HG03175 (cell line): ENCODE results near the gene ERBB4.
A peak's percentile ranks its signal among the peaks of the same experiment; 100 is the strongest.
"Not testable (repeated sequence)": the region's sequence is repeated elsewhere in the genome, so short reads cannot be mapped to it uniquely, and the experiment has no call there.

Experiments
- ATAC-seq: cut with Tn5 transposase; IDR thresholded peaks from one replicate; pipeline ENCODE4 v1.9.1; 2021; ENCODE audit warnings: mild to moderate bottlenecking, moderate library complexity; ENCODE audit not compliant: unreplicated experiment

The ERBB4 gene

DNA sequence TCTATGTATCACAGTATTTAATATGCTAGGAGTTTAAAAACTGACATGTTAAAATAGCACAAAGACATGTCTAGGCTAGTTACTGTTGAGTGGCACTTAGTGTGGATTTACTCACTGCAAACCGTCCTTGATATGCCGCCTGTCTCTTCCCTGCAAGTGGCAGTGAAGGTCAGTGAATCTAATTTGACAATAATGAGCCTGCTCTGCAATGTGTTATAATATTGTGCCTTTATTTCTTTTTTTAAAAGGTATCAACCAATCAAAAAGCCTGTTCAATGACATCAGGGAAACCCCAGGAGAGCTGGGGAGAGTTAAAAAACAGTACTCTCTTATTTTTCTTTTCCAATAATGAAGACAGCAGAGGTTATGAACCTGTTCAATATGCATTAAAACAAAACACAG, 384.1 kb downstream of the ERBB4 start:
- no peak for ATAC-seq

DNA sequence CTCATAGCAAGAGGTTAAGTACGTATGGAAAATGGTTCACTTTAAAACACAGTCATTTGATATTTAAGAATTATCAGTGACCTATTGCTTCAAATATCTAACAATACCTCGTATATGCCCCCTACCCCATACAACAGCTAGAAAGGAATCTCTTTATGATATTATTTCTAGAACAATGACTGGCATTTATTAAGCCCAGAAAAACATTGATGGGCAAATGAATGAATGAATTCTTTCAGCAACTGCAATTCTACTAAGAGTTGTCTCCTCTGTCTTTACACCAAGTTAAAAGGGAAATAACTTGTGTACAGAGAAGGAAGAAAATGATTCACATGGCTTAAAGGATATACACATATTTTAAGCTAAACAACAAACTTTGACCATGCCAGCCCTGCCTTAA, 384.7 kb downstream of the ERBB4 start:
- ATAC-seq = no peak

DNA sequence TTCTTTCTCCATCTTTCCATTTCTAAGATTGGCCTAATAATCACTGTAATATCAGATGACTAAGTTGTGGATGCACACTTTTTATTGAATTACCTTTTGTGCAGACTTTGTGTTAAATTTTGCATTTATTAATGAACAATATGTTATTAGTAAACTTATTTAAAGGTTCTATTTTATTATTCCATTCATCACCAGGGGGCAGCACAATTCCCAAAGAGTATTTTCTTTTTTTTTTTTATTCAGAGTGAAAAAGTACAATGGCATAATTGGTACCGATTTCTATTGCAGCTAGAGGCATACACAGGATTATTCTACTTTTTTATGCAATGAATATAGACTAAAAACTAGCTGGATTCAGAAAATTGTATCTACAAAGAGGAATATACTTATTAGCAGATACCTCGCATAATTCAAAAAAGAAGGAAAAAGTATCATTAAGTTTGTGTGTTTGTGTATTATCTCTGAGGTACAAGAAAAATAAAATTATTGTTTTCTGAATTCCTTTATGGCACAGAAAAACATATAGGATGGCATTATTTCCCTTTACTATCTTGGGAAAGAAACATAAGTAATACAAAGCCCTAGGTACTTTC, 390.6 kb downstream of the ERBB4 start:
- ATAC-seq = no peak

- ATAC-seq = no peak
Observed at GRCh38 chr2:212146416-212146815, 392.2 kb downstream of the ERBB4 start.

DNA sequence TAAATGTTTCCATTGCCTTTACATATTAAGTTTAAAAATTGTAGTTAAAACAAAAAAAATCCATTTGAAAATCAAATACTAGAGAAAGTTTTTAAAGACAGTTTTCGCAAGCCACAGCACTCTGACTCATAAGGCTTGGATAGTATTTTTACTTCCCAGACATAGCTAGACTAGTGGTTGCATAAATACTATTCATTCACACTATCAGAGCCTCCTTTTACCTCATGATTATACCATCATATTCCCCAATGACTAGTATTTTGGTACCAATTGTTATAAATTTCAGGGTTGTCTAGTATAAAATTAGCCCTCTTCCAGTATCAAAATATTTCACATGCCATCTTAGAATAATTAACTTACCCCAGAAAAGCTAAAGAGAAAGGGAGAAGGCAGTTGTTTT, 393.5 kb downstream of the ERBB4 start:
- ATAC-seq = no peak

- ATAC-seq = no peak
Observed at GRCh38 chr2:212142631-212143030, 396.0 kb downstream of the ERBB4 start.

- ATAC-seq = no peak
Observed at GRCh38 chr2:212141499-212141898, 397.1 kb downstream of the ERBB4 start.

- ATAC-seq = peak; percentile 41
Observed at GRCh38 chr2:212136216-212136795, 402.3 kb downstream of the ERBB4 start.

DNA sequence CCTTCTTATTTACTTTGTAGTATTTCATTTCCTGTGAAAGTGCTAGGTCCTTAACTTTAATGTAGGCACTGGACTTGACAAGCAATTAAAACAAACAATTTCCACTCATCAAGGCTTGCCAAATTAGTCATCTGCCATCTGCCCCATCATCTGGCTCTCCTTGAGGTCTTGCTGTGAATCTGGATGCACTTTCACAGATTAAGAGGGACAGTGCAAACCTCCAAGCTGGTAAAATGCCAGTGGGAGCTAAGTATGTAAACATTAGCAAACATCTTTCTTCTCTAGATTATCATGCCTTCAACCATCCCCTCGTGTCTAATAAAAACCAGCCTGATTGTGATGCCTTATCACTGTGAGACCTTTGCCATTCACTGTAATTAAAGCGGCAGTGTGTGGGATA, 402.9 kb downstream of the ERBB4 start:
- ATAC-seq = no peak

DNA sequence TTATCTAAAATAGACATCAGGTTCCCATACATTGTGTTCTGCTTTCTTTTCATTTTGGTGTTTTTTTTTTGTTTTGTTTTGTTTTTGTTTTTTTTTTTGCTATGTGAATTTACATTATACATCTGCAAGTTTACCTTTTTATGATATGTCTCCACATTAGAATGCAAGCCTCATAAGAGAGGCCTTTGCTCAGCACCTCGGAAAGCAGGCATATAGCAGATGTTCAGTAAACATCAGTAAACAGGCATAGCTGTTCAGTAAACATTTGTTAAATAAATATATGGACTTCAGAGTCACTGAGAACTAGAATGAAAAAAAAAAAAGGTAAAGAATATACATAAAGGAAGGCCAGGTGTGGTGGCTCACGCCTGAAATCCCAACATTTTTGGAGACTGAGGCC, 405.3 kb downstream of the ERBB4 start:
- ATAC-seq = no peak

DNA sequence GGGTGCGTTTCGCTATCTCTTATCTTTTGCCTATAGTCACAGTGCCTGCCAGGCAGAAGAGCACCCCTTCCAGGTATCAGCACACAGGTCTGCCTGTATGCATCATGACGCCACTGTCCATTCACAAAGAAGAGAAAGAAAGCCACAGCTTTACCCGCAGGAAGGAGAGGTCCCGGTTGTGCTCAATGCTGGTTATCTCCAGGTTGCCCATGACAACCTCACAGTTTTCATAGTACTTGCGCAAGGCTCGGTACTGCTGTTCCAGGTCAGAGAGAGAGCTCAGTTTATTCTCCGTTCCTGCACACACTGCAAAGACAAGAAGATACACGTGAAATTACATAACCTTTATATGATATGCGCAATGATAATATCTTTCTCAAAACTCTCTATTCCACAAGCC, 414.0 kb downstream of the ERBB4 start:
- no peak for ATAC-seq

DNA sequence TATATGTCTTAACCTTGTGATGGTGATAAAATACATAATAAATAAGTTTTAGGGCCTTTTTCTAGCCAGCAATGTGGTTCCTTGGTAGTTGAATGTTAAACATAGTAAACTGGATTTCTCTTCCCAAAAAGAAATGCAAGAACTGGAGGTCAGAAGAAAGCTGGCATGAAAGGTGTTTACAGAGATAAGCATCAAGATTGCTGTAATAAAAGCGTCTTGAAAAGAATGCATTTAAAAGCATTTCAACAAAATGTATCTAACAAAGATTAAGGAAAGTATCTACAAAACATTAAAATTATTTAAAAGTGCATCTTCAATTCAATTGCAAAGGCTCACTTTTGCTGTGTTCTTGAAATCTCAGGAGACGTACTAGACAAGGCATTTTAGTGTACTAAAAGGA, 419.0 kb downstream of the ERBB4 start:
- ATAC-seq = no peak

DNA sequence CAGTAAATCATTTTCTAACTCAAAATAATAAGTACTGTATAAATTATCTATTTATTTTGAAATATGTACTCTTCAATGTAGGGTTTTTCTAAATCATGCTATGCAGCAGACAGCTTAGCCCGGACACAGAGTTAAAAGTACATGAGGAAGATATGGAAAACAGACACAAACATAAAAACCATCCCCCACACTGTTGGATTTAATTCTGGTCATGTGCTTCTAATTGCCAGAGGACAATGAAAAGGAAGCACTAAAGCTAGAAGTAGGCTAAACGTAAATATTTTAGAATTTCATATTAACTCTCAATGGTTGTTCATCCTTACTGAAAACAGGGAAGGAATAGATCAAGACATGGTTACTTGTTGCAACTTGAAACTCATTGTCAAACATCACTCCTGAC, 420.7 kb downstream of the ERBB4 start:
- ATAC-seq = no peak

GRCh38 chr2:212114489-212114888, 424.1 kb downstream of the ERBB4 start:
- no peak for ATAC-seq

GRCh38 chr2:212112401-212112800, 426.2 kb downstream of the ERBB4 start:
- ATAC-seq = no peak

DNA sequence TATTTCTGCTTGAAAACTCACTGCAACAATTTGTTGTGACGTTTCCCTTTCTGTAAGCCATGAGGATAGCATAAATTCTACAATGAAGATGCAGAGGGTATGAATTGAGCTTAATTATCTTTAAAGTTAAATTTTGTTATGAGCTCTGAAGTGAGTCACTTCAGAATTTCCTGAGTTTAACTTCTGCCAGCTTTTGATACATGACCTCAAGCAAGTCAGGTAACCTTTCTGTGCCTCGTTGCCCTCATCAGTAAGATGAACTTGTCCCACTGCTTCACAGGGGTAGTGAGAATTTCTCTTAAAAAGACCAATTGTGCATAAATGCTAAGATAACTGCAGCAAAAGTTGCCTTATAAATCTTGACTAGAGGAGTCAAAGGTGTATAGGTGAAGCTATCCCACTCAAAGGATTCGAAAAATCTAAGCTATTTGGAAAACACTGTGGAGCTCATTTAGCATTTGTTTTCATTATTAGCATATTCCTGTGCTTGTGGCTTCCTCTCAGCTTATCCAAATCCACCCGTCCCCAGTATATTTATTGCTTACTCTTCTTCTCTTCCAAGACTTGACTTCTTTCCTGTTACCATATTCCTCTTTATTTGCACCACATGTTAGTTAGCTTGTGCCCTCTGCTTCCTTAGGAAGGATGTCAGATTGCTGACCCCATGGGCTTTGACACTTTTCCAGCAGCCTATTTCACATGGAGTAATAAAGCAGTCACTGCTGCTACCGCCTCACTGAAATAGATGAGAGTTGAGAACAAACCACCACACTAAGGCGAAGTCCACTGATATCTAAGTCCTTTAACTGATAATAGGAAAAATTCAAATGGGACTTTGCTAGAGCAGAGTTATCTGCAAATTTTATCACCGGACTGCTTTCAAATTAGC, 428.6 kb downstream of the ERBB4 start:
- no peak for ATAC-seq

DNA sequence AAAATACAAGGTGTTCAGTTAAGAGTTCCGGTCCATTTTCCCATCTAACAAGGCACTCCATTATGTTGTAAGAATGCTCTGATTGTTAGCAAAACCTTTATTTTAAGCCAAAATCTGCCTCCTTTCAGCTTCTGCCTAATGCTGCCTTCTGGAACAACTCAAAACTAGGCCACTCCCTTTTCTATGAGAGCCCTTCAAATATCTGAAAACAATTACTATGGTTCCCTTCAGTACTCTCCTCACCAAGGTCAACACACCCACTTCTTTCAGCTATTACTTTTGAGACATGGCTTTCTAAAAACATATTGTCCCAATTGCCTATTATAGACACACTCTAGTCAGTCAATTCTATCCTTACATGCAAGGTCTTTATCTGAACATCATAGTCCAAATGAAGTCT, 429.4 kb downstream of the ERBB4 start:
- ATAC-seq = no peak

GRCh38 chr2:212107989-212108388, 430.6 kb downstream of the ERBB4 start:
- ATAC-seq = no peak

DNA sequence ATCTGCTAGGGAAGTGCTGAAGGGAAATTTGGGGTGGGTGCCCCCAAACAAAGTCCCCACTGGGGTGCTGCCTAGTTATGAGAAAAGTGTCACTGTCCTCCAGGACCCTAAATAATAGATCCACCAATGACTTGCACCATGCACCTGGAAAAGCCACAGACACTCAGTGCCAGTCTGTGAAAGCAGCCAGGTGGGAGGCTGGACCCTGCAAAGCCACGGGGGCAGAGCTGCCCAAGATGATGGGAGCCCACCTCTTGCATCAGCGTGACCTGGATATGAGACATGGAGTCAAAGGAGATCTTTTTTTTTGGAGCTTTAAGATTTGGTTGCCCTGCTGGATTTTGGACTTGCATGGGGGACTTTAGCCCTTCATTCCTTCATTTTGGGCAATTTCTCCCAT, 431.6 kb downstream of the ERBB4 start:
- ATAC-seq = no peak

- ATAC-seq = not testable (repeated sequence)
Observed at GRCh38 chr2:212106536-212106935, 432.1 kb downstream of the ERBB4 start.

GRCh38 chr2:212099658-212100057, 438.9 kb downstream of the ERBB4 start:
- ATAC-seq = no peak

- ATAC-seq = no peak
Observed at GRCh38 chr2:212098966-212099365, 439.6 kb downstream of the ERBB4 start.
